ENCODE measurements around the gene FATE1.

FATE1 gene

DNA sequence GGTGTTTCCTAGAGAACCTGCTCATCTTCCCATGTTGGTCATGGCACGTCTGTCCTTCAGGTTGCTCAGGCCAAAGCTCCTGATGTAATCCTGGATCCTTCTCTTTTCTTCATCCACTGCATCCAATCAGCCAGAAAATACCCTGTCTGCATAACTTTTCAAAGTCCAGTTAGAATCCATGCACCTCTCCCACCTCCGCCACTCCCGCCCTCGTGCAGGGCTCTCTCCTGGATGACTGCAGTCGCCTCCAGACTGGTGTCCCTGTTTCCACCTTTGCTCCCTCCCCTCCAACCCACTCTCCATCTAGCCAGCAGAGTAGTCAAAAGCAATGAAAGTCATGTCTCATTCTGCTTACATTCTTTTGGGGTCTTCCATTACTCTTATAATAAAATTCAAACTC lies 34.7 kb downstream of the FATE1 start:
- H3K9ac ChIP-seq, result no peak overlapping the region
- TF ChIP-seq, protein P1, sequence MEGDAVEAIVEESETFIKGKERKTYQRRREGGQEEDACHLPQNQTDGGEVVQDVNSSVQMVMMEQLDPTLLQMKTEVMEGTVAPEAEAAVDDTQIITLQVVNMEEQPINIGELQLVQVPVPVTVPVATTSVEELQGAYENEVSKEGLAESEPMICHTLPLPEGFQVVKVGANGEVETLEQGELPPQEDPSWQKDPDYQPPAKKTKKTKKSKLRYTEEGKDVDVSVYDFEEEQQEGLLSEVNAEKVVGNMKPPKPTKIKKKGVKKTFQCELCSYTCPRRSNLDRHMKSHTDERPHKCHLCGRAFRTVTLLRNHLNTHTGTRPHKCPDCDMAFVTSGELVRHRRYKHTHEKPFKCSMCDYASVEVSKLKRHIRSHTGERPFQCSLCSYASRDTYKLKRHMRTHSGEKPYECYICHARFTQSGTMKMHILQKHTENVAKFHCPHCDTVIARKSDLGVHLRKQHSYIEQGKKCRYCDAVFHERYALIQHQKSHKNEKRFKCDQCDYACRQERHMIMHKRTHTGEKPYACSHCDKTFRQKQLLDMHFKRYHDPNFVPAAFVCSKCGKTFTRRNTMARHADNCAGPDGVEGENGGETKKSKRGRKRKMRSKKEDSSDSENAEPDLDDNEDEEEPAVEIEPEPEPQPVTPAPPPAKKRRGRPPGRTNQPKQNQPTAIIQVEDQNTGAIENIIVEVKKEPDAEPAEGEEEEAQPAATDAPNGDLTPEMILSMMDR (conservative IDR thresholded peaks at IDR 0.05; ENCODE audit: low read depth, low read length), result no peak

GRCh38 chrX:151752847-151753246 lies 37.0 kb downstream of the FATE1 start:
- no peaks in the 10 kb centered on the region for H3K79me2 ChIP-seq (ENCODE audit: insufficient read depth, low read depth)
- H2AFZ ChIP-seq (ENCODE audit: low read depth), result no peak overlapping the region
- H3K9ac ChIP-seq, result no peak overlapping the region
- no peaks in the 10 kb centered on the region for H3K4me1 ChIP-seq (ENCODE audit: low read depth, poor library complexity, severe bottlenecking)
- no peak overlapping the region for H3K4me3 ChIP-seq (IDR thresholded peaks at IDR 0.05; ENCODE audit: insufficient read depth, low read depth, low read length)
- H3K36me3 ChIP-seq (ENCODE audit: insufficient read depth), result no peaks in the 10 kb centered on the region
- H3K4me2 ChIP-seq, result no peak overlapping the region
- no peaks in the 10 kb centered on the region for H4K20me1 ChIP-seq (ENCODE audit: insufficient read depth)
- H3K27ac ChIP-seq, result no peak overlapping the region
- TF ChIP-seq, protein P1 (conservative IDR thresholded peaks at IDR 0.05; ENCODE audit: low read depth, low read length), result no peak
- H3K27me3 ChIP-seq (ENCODE audit: insufficient read depth, low read depth), result no peaks in the 10 kb centered on the region

More for the DNA sequence above, 34.7 kb downstream of the FATE1 start:
- H3K36me3 ChIP-seq (ENCODE audit: insufficient read depth), result no peaks in the 10 kb centered on the region
- no peak overlapping the region for H2AFZ ChIP-seq (ENCODE audit: low read depth)
- H3K79me2 ChIP-seq (ENCODE audit: insufficient read depth, low read depth), result no peaks in the 10 kb centered on the region
- no peak overlapping the region for H3K27ac ChIP-seq
- H3K4me3 ChIP-seq (IDR thresholded peaks at IDR 0.05; ENCODE audit: insufficient read depth, low read depth, low read length), result no peak overlapping the region
- H3K4me1 ChIP-seq (ENCODE audit: low read depth, poor library complexity, severe bottlenecking), result no peaks in the 10 kb centered on the region
- H4K20me1 ChIP-seq (ENCODE audit: insufficient read depth), result no peaks in the 10 kb centered on the region
- H3K27me3 ChIP-seq (ENCODE audit: insufficient read depth, low read depth), result no peaks in the 10 kb centered on the region
- no peak overlapping the region for H3K4me2 ChIP-seq

DNA sequence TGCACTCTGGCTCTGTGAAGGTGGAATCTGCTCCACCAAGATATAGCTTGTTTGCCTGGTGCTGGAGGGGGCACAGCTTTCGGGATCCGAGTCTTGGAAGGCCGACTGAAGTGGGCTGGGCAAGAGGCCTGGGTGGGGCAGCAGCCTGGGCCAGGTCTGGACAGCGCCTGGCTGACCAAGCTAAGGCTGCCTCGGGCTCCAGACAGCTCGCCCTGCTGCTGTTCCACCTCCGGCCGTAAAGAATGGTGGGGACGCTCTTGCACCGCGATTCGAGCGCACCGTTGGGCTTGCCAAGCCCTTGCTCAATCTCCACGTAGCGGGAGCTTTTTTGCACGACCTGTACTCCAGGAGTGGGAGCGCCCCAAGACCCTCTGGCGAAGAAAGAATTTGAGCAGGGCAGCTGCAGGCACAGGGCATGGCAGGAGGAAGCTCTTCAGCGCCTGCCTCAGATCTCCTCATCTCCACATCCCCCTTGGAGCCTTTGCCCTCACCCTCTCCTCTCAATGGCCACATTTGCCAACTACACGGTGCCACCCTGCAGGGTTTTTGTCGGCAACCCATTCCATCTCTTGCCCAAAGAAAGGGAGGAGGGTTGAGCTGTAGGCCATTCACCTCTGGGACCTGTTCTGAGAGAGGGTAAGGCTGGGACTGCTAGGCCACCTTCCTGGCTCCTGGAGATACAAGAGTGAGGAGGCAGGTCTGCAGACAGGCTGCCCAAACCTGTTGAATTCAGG lies 37.6 kb downstream of the FATE1 start:
- Histone ChIP-seq H3K27ac (no peak overlapping the region), H3K4me1 (ENCODE audit: low read depth, poor library complexity, severe bottlenecking) (no peaks in the 10 kb centered on the region), H4K20me1 (ENCODE audit: insufficient read depth) (no peaks in the 10 kb centered on the region), H3K4me2 (no peak overlapping the region), H3K27me3 (ENCODE audit: insufficient read depth, low read depth) (no peaks in the 10 kb centered on the region), H3K4me3 (IDR thresholded peaks at IDR 0.05; ENCODE audit: insufficient read depth, low read depth, low read length) (no peak overlapping the region), H3K36me3 (ENCODE audit: insufficient read depth) (no peaks in the 10 kb centered on the region), H3K79me2 (ENCODE audit: insufficient read depth, low read depth) (no peaks in the 10 kb centered on the region), H2AFZ (ENCODE audit: low read depth) (no peak overlapping the region), H3K9ac (no peak overlapping the region)
- TF ChIP-seq, protein P1 (conservative IDR thresholded peaks at IDR 0.05; ENCODE audit: low read depth, low read length), result no peak

- Histone ChIP-seq H3K4me2 (no peak overlapping the region), H3K27ac (no peak overlapping the region), H2AFZ (ENCODE audit: low read depth) (no peak overlapping the region)
Measured at GRCh38 chrX:151754047-151754429, 38.2 kb downstream of the FATE1 start.

More at GRCh38 chrX:151754047-151754429, 38.2 kb downstream of the FATE1 start:
- Histone ChIP-seq H3K9ac (no peak overlapping the region), H3K27me3 (ENCODE audit: insufficient read depth, low read depth) (no peaks in the 10 kb centered on the region), H3K79me2 (ENCODE audit: insufficient read depth, low read depth) (no peaks in the 10 kb centered on the region), H3K4me3 (IDR thresholded peaks at IDR 0.05; ENCODE audit: insufficient read depth, low read depth, low read length) (no peak overlapping the region), H3K36me3 (ENCODE audit: insufficient read depth) (no peaks in the 10 kb centered on the region), H3K4me1 (ENCODE audit: low read depth, poor library complexity, severe bottlenecking) (no peaks in the 10 kb centered on the region), H4K20me1 (ENCODE audit: insufficient read depth) (no peaks in the 10 kb centered on the region)
- TF ChIP-seq, protein P1 (conservative IDR thresholded peaks at IDR 0.05; ENCODE audit: low read depth, low read length), result no peak

All from KMS-11 (cell line).